Measurements from ENCODE around the gene TBCCD1. TPM values are rescaled to one million over a fixed set of nuclear protein-coding genes. Genes with fewer than 3 reads are reported as not detected.
"Not testable (repeated sequence)": the region's sequence is repeated elsewhere in the genome, so short reads cannot be mapped to it uniquely, and the experiment has no call there.

TBCCD1 gene
- total RNA-seq, 1 experiment from 2014 or later: 16.2 TPM

DNA sequence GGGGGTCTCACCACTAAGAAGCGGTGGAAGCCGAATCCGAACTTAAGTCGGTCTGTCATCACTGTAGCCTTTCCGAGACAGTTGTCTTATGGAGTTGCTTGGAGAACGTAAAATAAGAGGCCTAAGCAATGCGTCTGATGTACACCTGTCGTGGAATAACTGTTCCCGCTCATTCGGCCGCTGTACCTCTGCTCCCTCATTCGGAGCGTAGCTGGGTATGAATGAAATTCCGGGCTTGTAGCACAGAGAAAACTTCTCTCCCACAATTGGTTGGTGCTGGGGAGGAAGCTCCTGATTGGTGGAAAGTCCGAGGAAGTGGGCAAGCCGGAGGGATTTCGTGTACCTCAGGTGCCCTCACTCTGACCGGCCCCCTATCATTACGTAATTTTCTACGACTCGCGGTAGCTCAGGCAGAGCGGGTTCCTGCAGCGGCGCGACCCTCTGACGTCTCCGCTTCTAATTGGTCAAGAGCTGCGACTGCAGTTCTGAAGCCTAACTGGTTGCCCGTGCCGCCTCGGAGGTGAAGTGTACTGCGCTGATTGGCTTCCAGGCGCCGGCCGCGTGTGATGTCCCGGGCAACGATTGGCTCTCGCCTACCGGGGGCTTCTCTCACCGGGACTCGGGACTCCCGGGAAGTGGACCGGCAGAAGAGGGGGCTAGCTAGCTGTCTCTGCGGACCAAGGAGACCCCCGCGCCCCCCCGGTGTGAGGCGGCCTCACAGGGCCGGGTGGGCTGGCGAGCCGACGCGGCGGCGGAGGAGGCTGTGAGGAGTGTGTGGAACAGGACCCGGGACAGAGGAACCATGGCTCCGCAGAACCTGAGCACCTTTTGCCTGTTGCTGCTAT is 3.2 kb upstream of the TBCCD1 start, which contains the start of gene DNAJB11:
Gene DNAJB11, plus strand, starts transcription at position 625 of the 845 bp plus-strand sequence. Its CDS starts 178 bp downstream, at position 803.
- Histone ChIP-seq H3K27ac (peak within 1 kb of the TSS; percentile 80), H3K4me2 (peak within 1 kb of the TSS; percentile 98), H3K9me2 (ENCODE audit: insufficient read depth) (no peaks in the 10 kb centered on the region), H4K20me1 (ENCODE audit: insufficient read depth) (no peaks in the 10 kb centered on the region), H3F3A (ENCODE audit: insufficient read depth, low read depth) (peaks cover 28% of the 10 kb centered on the region), H3K4me3 (peak within 1 kb of the TSS; percentile 80), H3K27me3 (ENCODE audit: insufficient read depth, low read depth) (no peaks in the 10 kb centered on the region), H3K36me3 (ENCODE audit: low read depth) (peaks cover 34% of the 10 kb centered on the region), H3K4me1 (replicated peaks; ENCODE audit: insufficient read depth) (peaks cover 31% of the 10 kb centered on the region), H3K79me2 (ENCODE audit: low read depth) (peaks cover 54% of the 10 kb centered on the region), H2AFZ (peak within 1 kb of the TSS; percentile 92), H3K9me3 (ENCODE audit: insufficient read depth, low read depth) (no peaks in the 10 kb centered on the region)
- intact Hi-C loops (cut with micrococcal nuclease; ENCODE audit: unreplicated experiment): loop anchor here (1.0 to 10.0 kb wide), 5 partner anchors 20 to 466 kb away; partner anchors contain the start of genes EIF4A2 and ETV5
- TF ChIP-seq EZH2 (IDR thresholded peaks at IDR 0.05; ENCODE audit: low read depth): no peak
- TF ChIP-seq, protein P1, sequence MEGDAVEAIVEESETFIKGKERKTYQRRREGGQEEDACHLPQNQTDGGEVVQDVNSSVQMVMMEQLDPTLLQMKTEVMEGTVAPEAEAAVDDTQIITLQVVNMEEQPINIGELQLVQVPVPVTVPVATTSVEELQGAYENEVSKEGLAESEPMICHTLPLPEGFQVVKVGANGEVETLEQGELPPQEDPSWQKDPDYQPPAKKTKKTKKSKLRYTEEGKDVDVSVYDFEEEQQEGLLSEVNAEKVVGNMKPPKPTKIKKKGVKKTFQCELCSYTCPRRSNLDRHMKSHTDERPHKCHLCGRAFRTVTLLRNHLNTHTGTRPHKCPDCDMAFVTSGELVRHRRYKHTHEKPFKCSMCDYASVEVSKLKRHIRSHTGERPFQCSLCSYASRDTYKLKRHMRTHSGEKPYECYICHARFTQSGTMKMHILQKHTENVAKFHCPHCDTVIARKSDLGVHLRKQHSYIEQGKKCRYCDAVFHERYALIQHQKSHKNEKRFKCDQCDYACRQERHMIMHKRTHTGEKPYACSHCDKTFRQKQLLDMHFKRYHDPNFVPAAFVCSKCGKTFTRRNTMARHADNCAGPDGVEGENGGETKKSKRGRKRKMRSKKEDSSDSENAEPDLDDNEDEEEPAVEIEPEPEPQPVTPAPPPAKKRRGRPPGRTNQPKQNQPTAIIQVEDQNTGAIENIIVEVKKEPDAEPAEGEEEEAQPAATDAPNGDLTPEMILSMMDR (conservative IDR thresholded peaks at IDR 0.05): no peak
- POLR2A ChIA-PET (ENCODE audit: unreplicated experiment): interaction anchor here (0.5 to 1.7 kb wide), 20 partner anchors 13 to 985 kb away, joined by 3 to 34 read pairs (median 4); partner anchors contain the start of genes EIF4A2, ETV5 and KNG1
- no TSS peak for BruUV-seq (replicated peaks)
- DNase-seq: peak; percentile 99 to 100
- CTCF ChIA-PET: interaction anchor here (0.6 to 1.1 kb wide), 7 partner anchors 29 to 323 kb away, joined by 3 to 6 read pairs (median 3); no protein-coding TSS in a partner anchor

DNA sequence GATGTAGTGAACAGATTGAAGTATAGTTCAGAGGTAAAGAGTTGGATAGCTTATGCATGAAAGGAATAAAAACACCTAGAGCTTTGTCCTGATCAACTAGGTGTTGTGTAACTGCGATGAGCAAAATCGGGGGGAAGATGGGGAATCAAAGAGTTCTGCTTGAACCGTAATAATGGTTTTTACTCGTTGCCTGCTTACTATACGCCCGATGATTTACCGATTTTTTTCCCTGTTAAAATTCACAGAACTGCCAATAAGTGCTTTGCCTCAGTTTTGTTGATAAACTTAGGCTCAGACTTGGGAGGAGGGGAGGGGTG is 2.6 kb upstream of the TBCCD1 start:
- Histone ChIP-seq H3K4me3 (peak overlapping the region; percentile 75), H3K9me2 (ENCODE audit: insufficient read depth) (no peaks in the 10 kb centered on the region), H3K79me2 (ENCODE audit: low read depth) (peaks cover 56% of the 10 kb centered on the region), H2AFZ (peak overlapping the region; percentile 86), H3F3A (ENCODE audit: insufficient read depth, low read depth) (peaks cover 28% of the 10 kb centered on the region), H3K4me1 (replicated peaks; ENCODE audit: insufficient read depth) (peaks cover 31% of the 10 kb centered on the region), H3K9me3 (ENCODE audit: insufficient read depth, low read depth) (no peaks in the 10 kb centered on the region), H3K36me3 (ENCODE audit: low read depth) (peaks cover 29% of the 10 kb centered on the region), H3K27ac (peak overlapping the region; percentile 21; the same call in 1 of the 2 replicates), H4K20me1 (ENCODE audit: insufficient read depth) (no peaks in the 10 kb centered on the region), H3K27me3 (ENCODE audit: insufficient read depth, low read depth) (no peaks in the 10 kb centered on the region), H3K4me2 (peak overlapping the region; percentile 94)
- no peak for TF ChIP-seq EZH2 (IDR thresholded peaks at IDR 0.05; ENCODE audit: low read depth)
- TF ChIP-seq, protein P1 (conservative IDR thresholded peaks at IDR 0.05): no peak
- ChIA-PET CTCF (interaction anchor here (0.6 to 1.1 kb wide), 6 partner anchors 29 to 323 kb away, joined by 3 to 6 read pairs (median 4); no protein-coding TSS in a partner anchor), POLR2A (ENCODE audit: unreplicated experiment) (interaction anchor here (0.5 to 1.7 kb wide), 15 partner anchors 20 to 984 kb away, joined by 3 to 34 read pairs (median 5); partner anchors contain the start of genes EIF4A2, ETV5 and KNG1)
- intact Hi-C loops (cut with micrococcal nuclease; ENCODE audit: unreplicated experiment): loop anchor here (1.0 to 10.0 kb wide), 8 partner anchors 21 to 465 kb away; partner anchors contain the start of genes EIF4A2, ETV5 and RFC4
- no TSS peak for BruUV-seq (replicated peaks)
- no peak for DNase-seq

DNA sequence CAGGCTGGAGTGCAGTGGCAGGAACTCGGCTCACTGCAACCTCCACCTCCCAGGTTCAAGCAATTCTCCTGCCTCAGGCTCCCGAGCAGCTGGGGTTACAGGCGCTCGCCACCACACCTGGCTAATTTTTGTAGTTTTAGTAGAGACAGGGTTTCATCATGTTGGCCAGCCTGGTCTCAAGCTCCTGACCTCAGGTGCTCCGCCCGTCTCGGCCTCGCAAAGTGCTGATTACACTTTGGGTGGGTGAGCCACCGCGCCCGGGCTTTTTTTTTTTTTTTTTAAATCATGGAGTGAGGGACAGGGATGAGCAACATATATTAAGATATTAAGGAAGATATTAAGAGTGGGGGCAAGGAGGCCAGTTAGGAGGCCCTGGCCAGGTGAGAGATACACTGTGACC is 2.2 kb upstream of the TBCCD1 start:
- not testable (repeated sequence) for H3K9me3 ChIP-seq (ENCODE audit: insufficient read depth, low read depth); DNase-seq; H4K20me1 ChIP-seq (ENCODE audit: insufficient read depth); H3K27me3 ChIP-seq (ENCODE audit: insufficient read depth, low read depth); H3K9me2 ChIP-seq (ENCODE audit: insufficient read depth)
- peaks cover 28% of the 10 kb centered on the region for H3F3A ChIP-seq (ENCODE audit: insufficient read depth, low read depth)
- CTCF ChIA-PET: interaction anchor here (0.6 to 0.9 kb wide), 4 partner anchors 28 to 666 kb away, joined by 3 to 5 read pairs (median 3); no protein-coding TSS in a partner anchor
- peak overlapping the region; percentile 86 for H2AFZ ChIP-seq
- H3K79me2 ChIP-seq (ENCODE audit: low read depth): peaks cover 56% of the 10 kb centered on the region
- H3K4me2 ChIP-seq: peak overlapping the region; percentile 94
- intact Hi-C loops (cut with micrococcal nuclease; ENCODE audit: unreplicated experiment): loop anchor here (5.0 kb wide), 3 partner anchors 183 to 253 kb away; partner anchors contain the start of gene RFC4
- H3K4me3 ChIP-seq: peak overlapping the region; percentile 75
- TSS peak; percentile 51 for BruUV-seq (replicated peaks)
- 0 out of 2 replicates have a peak overlapping the region, but pooled peaks have one; percentile 21 for H3K27ac ChIP-seq
- H3K4me1 ChIP-seq (replicated peaks; ENCODE audit: insufficient read depth): peaks cover 31% of the 10 kb centered on the region
- peaks cover 26% of the 10 kb centered on the region for H3K36me3 ChIP-seq (ENCODE audit: low read depth)
- POLR2A ChIA-PET (ENCODE audit: unreplicated experiment): interaction anchor here (0.6 to 1.7 kb wide), 3 partner anchors 214 to 710 kb away, joined by 3 to 13 read pairs (median 9); partner anchors contain the start of gene EIF4A2
